Peyer's patch (tissue), 4 donors: ENCODE data around the gene LIG3.

Experiments used
- POLR2A ChIP-seq, 2 donors: fragments of 450-650 bp; IDR thresholded peaks; one replicate each; pipeline ENCODE4 v1.5.1; 2017; ENCODE audit warnings: antibody characterized with exemption in 2 of 2, mild to moderate bottlenecking in 2 of 2, moderate library complexity in 2 of 2
- TF ChIP-seq, protein P1 (sequence below), 6 experiments: fragments of 450-650 bp in 4 of 6; fragments of 200-600 bp in 2 of 6; sonication (generic) in 1 of 6; IDR thresholded peaks; one replicate each; pipeline ENCODE4 v1.5.1; 2017 to 2019; ENCODE audit warnings: antibody characterized with exemption in 6 of 6, mild to moderate bottlenecking in 3 of 6, moderate library complexity in 1 of 6

DNA sequence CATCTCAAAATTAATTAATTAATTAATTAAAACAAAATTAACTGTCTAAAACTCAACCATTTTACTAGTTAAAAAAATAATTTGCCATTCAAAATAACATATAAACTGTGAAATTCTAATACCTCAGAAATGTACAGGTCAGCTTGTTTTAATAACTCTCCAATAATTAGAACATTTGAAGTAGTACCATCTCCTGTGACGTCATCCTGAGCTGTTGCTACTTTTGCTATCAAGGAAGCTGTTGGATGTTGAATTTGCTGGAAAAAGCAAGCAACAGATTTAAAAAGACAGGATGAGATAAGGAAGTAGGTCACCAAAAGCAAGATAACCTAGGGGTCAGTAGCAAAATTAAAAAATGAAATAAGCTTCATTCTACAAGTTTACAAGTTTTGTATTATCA lies 21.9 kb upstream of the LIG3 start:
- TF ChIP-seq, protein P1, sequence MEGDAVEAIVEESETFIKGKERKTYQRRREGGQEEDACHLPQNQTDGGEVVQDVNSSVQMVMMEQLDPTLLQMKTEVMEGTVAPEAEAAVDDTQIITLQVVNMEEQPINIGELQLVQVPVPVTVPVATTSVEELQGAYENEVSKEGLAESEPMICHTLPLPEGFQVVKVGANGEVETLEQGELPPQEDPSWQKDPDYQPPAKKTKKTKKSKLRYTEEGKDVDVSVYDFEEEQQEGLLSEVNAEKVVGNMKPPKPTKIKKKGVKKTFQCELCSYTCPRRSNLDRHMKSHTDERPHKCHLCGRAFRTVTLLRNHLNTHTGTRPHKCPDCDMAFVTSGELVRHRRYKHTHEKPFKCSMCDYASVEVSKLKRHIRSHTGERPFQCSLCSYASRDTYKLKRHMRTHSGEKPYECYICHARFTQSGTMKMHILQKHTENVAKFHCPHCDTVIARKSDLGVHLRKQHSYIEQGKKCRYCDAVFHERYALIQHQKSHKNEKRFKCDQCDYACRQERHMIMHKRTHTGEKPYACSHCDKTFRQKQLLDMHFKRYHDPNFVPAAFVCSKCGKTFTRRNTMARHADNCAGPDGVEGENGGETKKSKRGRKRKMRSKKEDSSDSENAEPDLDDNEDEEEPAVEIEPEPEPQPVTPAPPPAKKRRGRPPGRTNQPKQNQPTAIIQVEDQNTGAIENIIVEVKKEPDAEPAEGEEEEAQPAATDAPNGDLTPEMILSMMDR (IDR thresholded peaks at IDR 0.05) = no peak
- no peak for TF ChIP-seq POLR2A (IDR thresholded peaks at IDR 0.05)
